ENCODE data around the gene KRT39.

DNA sequence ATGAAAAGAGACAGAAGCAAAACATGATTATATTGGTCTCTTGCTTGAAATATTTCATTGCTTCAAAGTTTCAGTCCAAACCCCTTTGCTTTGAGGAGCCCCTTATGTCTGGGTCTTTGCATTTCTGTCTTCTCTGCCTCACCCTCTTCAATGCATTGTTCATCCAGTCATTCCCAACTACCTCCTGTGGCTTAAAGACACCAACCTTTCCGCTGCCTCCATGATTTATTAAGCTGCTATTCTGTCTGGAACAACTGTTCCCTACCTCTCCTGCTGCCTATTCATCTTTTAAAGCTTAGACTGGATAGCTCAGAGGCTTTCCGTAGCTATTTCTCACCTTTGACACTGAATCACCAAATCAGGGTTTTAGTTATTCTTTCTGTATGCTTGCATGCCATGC lies 30.6 kb upstream of the KRT39 start:
- TF ChIP-seq, protein P1, sequence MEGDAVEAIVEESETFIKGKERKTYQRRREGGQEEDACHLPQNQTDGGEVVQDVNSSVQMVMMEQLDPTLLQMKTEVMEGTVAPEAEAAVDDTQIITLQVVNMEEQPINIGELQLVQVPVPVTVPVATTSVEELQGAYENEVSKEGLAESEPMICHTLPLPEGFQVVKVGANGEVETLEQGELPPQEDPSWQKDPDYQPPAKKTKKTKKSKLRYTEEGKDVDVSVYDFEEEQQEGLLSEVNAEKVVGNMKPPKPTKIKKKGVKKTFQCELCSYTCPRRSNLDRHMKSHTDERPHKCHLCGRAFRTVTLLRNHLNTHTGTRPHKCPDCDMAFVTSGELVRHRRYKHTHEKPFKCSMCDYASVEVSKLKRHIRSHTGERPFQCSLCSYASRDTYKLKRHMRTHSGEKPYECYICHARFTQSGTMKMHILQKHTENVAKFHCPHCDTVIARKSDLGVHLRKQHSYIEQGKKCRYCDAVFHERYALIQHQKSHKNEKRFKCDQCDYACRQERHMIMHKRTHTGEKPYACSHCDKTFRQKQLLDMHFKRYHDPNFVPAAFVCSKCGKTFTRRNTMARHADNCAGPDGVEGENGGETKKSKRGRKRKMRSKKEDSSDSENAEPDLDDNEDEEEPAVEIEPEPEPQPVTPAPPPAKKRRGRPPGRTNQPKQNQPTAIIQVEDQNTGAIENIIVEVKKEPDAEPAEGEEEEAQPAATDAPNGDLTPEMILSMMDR (IDR thresholded peaks at IDR 0.05): no peak
- no peak for TF ChIP-seq POLR2A (IDR thresholded peaks at IDR 0.05)
